Measurements from ENCODE around the gene KCNN1.

Gene KCNN1

DNA sequence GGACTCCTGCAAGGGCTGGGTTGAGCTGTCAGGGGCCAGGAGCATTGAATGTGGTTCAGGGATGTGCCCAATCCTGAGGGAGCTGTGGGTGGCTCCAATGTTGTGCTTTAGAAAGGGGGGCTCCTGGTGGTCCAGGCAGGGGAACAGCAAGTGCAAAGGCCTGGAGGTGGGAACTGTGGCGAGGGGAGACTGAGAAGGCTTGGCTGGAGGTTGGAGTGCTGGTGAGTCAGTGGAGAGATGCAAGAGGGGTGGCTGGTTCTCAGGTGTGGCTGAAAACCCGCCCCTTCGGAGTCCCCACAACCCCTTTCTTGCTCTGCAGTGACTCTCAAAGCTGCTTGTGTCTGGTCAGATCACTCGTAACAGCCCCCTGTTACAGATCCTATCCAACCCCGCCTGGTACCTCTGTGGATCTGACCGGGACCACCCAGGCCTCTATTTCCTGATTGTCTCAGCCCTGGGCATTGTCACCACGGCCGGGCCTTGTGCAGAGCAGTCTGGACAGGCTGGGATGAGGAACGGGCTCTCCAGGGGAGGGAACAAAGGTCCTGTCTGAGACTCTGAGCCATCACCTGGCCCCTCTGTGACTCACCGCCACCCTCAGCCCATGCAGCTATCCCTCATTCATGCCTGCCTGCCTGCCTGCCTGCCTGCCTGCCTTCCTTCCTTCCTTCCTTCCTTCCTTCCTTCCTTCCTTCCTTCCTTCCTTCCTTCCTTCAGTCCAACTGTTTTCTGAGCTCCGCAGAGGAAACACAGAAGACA, 1.4 kb upstream of the KCNN1 start (continued):
- TF ChIP-seq ZNF645 (tag by site-specific recombination; IDR thresholded peaks at IDR 0.05) (no peak), ZNF10 (tag by site-specific recombination; IDR thresholded peaks at IDR 0.05) (no peak), ZNF19 (tag by site-specific recombination; IDR thresholded peaks at IDR 0.05; ENCODE audit: low read depth) (no peak), YY1 (tag by site-specific recombination; IDR thresholded peaks at IDR 0.05) (no peak), ZNF23 (tag by site-specific recombination; IDR thresholded peaks at IDR 0.05; ENCODE audit: borderline replicate concordance) (no peak), KLF7 (tag by site-specific recombination; IDR thresholded peaks at IDR 0.05; ENCODE audit: borderline replicate concordance) (no peak), ZNF701 (tag by site-specific recombination; IDR thresholded peaks at IDR 0.05) (no peak), ZNF184 (tag by site-specific recombination; IDR thresholded peaks at IDR 0.05) (no peak), ZNF354C (tag by site-specific recombination; IDR thresholded peaks at IDR 0.05; ENCODE audit: borderline replicate concordance, low read depth) (no peak), SP2 (tag by site-specific recombination; IDR thresholded peaks at IDR 0.05) (peak; percentile 24), ZNF366 (tag by site-specific recombination; conservative IDR thresholded peaks at IDR 0.05) (peak; percentile 94), GLIS1 (tag by site-specific recombination; IDR thresholded peaks at IDR 0.05) (peak; percentile 40; the same call in 1 of the 2 replicates), ZNF335 (tag by site-specific recombination; conservative IDR thresholded peaks at IDR 0.05) (peak; percentile 51), PRDM10 (tag by site-specific recombination; IDR thresholded peaks at IDR 0.05) (peak; percentile 95)
- TF ChIP-seq, protein P1, sequence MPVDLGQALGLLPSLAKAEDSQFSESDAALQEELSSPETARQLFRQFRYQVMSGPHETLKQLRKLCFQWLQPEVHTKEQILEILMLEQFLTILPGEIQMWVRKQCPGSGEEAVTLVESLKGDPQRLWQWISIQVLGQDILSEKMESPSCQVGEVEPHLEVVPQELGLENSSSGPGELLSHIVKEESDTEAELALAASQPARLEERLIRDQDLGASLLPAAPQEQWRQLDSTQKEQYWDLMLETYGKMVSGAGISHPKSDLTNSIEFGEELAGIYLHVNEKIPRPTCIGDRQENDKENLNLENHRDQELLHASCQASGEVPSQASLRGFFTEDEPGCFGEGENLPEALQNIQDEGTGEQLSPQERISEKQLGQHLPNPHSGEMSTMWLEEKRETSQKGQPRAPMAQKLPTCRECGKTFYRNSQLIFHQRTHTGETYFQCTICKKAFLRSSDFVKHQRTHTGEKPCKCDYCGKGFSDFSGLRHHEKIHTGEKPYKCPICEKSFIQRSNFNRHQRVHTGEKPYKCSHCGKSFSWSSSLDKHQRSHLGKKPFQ (tag by site-specific recombination; IDR thresholded peaks at IDR 0.05), result no peak
- TF ChIP-seq, protein P2, sequence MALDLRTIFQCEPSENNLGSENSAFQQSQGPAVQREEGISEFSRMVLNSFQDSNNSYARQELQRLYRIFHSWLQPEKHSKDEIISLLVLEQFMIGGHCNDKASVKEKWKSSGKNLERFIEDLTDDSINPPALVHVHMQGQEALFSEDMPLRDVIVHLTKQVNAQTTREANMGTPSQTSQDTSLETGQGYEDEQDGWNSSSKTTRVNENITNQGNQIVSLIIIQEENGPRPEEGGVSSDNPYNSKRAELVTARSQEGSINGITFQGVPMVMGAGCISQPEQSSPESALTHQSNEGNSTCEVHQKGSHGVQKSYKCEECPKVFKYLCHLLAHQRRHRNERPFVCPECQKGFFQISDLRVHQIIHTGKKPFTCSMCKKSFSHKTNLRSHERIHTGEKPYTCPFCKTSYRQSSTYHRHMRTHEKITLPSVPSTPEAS (tag by site-specific recombination; IDR thresholded peaks at IDR 0.05), result no peak
- TF ChIP-seq, protein P3, sequence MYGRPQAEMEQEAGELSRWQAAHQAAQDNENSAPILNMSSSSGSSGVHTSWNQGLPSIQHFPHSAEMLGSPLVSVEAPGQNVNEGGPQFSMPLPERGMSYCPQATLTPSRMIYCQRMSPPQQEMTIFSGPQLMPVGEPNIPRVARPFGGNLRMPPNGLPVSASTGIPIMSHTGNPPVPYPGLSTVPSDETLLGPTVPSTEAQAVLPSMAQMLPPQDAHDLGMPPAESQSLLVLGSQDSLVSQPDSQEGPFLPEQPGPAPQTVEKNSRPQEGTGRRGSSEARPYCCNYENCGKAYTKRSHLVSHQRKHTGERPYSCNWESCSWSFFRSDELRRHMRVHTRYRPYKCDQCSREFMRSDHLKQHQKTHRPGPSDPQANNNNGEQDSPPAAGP (tag by site-specific recombination; IDR thresholded peaks at IDR 0.05), result no peak

- ChIA-PET CTCF (interaction anchor here (0.6 to 1.0 kb wide), 5 partner anchors 19 to 182 kb away, joined by 3 to 6 read pairs (median 3); partner anchors contain the start of gene RPL18A), POLR2A (interaction anchor here (0.7 kb wide), 1 partner anchor 34 kb away, joined by 5 read pairs; the partner anchor contains the start of gene CCDC124)
- Histone ChIP-seq H3K9me3 (ENCODE audit: control insufficient read depth, insufficient read depth, low read depth, low read length) (no peaks in the 10 kb centered on the region), H3K27ac (ENCODE audit: extremely low read depth, low read depth, low read length) (no peak overlapping the region), H3K4me1 (ENCODE audit: control insufficient read depth, insufficient read depth, low read length) (no peaks in the 10 kb centered on the region), H3K4me3 (ENCODE audit: low read depth, low read length) (no peak overlapping the region), H3K36me3 (ENCODE audit: control insufficient read depth in 2 of 2, insufficient read depth in 1 of 2, low read length in 2 of 2) (no peaks in the 10 kb centered on the region)
- TF ChIP-seq KLF16 (tag by site-specific recombination; IDR thresholded peaks at IDR 0.05) (no peak), ZNF266 (tag by site-specific recombination; IDR thresholded peaks at IDR 0.05; ENCODE audit: low read depth) (no peak), ZNF114 (tag by site-specific recombination; IDR thresholded peaks at IDR 0.05) (no peak), ZNF530 (tag by site-specific recombination; IDR thresholded peaks at IDR 0.05; ENCODE audit: low read depth) (no peak), SCRT1 (tag by site-specific recombination; IDR thresholded peaks at IDR 0.05; ENCODE audit: borderline replicate concordance) (no peak), ZNF561 (tag by site-specific recombination; IDR thresholded peaks at IDR 0.05; ENCODE audit: borderline replicate concordance) (no peak), ZNF366 (tag by site-specific recombination; conservative IDR thresholded peaks at IDR 0.05) (0 out of 2 replicates have a peak, but pooled peaks have one; percentile 4)
Measured at GRCh38 chr19:17966129-17966483, 801 bp upstream of the KCNN1 start.

Data from HEK293 (cell line).